ENCODE data around the gene MKRN1.

GRCh38 chr7:140447841-140448240, 31.5 kb downstream of the MKRN1 start:
- no peak for TF ChIP-seq EZH2 (IDR thresholded peaks at IDR 0.05; ENCODE audit: insufficient read depth, poor library complexity, severe bottlenecking)
- TF ChIP-seq EZH2phosphoT487 (IDR thresholded peaks at IDR 0.05; ENCODE audit: insufficient read depth, low read depth): no peak

All from GM23248 (cell line).